Stimulated activated CD4-positive, alpha-beta T cell treated with anti-CD3 and anti-CD28 coated beads, Interleukin-4, amount 100 ng/mL, for 48 hours (primary cell): ENCODE results near the gene PRIMPOL.
"Not testable (repeated sequence)": the region's sequence is repeated elsewhere in the genome, so short reads cannot be mapped to it uniquely, and the experiment has no call there.

Source experiments
- DNase-seq, 2 donors: peaks; one replicate each; pipeline ENCODE4 v3.0.0-alpha.2; 2020; ENCODE audit warnings: low read depth in 2 of 2

Gene PRIMPOL

GRCh38 chr4:184636897-184637296 lies 12.6 kb upstream of the PRIMPOL start:
- DNase-seq, result no peak

GRCh38 chr4:184641022-184641421 lies 8.5 kb upstream of the PRIMPOL start:
- DNase-seq, result no peak

GRCh38 chr4:184641451-184641850 lies 8.1 kb upstream of the PRIMPOL start:
- no peak for DNase-seq

DNA sequence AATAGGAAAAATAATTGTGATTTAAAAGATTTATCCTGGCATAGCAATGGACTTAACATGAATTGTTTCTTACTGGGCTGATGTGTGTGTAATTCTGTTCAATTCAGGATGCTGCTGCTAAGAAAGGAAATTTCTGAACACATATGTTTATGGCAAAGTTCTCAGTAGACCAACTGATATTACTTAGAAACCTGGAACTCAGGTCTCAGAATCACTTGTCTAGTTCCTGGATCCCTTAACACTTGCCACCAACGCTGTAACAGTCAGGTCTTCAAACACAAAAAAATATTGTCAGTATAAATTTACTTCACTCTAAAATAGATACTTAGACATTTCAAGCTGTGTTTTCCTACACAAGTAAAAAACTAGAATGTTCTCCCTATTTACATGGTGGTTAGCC lies 5.8 kb upstream of the PRIMPOL start:
- no peak for DNase-seq

DNA sequence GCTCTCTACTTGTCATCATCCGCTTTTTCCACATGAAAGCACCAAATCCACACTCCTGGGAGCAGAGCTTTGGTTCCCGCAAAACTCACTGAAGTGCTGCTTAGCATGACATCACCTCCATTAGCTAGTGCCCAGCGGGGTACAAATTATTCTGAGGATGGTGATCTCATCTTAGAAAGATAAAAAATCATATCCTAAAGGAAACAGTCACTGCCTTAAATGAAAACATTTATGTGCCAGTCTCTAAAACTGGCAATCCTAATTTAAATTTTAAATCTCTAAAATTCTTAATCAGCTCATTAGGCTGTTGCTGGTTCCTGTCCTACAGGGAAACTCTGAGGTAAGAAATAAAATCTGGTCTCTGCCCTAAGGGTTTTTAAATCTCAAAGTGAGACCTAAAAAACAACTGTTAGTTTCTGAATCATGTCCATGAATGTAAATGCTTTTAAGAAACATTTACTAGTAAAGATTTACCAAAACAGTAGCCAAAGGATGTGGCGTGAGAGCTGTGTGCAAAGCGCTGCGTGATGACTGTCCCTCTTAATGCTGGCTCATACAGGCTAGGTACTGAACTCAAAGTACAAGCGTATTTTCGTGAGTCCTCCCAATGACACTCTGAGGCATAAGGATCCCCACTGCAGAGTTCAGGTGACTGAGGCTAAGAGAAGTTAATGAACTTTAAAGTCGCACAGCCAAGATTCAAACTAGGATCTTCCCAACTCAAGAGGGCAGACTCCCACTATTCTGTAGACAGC lies 4.8 kb upstream of the PRIMPOL start:
- no peak for DNase-seq

DNA sequence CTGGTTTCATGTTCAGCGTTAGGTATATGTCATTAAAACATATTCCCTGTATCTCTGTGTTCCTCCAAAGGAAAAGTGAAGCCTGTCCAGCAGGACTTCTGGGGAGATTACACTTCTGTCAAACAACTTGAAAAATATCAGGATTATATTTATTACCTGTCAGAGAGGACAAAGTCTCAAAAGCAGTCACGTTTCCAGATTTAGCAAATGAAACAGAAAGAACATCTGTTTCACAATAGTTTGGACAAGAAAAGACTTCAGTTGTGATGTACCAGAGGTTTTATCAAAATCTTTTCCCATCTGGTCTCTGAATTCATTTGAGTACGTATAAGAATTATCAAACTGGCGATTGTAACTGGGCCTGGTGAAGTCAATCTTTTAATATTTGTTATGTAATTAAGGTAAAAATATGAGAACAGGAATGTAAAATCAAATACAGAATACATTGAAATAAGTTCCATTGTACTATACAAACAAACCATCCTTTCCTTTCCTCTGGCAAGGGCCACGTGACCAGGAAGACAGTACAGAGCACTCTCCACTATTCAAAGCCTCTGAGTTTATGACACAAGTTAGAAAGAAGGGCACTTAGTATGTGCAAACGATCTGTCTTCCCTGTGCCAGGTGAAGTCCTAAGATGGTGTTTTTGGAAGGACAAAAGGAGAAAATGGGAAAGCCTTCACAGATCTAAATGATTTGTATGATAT lies 3.5 kb upstream of the PRIMPOL start:
- DNase-seq, result no peak

- DNase-seq, result no peak
Observed at GRCh38 chr4:184647266-184648053, 2.1 kb upstream of the PRIMPOL start.

DNA sequence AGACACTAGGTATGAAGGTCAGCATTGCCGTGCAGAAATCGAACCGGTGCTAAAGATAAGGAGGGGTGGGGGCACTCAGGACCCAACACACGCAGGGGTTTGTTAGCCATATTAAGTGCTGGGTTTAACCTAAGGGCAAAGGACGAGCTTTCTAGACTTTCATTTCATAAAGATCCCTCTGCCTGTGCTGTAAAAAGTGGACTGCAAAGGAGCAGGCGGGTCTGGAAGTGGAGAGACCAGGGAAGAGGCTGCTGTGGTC lies 1.6 kb upstream of the PRIMPOL start:
- no peak for DNase-seq

- DNase-seq, result peak; percentile 19 to 23
Observed at GRCh38 chr4:184648313-184649025, 1.1 kb upstream of the PRIMPOL start.

- DNase-seq, result no peak
Observed at GRCh38 chr4:184649971-184650855, 675 bp downstream of the PRIMPOL start.

DNA sequence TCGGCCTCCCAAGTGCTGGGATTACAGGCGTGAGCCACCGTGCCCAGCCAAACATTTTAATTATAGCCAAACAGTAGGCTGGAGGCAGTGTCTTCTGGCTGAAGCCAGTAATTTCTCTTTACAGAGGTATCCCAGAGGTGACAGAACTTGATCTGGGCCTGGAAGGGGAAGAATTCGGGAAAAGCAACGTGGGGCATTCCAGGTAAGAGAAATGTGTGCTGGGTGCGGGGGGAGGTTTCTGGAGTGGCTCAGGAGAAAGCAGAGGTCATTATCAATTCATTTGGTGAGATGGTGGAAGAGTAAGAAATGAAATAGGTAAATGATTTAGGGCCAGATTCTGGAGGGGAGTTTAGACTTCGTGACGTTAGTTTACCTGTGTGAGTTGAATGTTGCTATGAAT lies 2.4 kb downstream of the PRIMPOL start:
- DNase-seq, result no peak

DNA sequence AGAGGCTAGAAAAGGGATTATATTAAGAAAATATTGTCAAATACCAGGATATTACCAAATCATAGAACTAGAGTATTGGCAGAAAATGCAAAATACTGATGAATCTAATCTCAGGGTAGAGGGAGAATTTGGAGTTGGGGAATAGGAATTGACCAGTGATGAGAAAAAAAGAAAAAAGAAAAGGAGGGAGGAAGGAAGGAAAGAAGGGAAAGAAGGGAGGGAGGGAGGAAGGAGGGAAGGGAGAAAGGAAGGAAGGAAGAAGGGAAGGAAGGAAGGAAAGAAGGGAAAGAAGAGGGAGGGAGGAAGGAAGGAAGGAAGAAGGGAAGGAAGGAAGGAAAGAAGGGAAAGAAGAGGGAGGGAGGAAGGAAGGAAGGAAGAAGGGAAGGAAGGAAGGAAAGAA lies 3.1 kb downstream of the PRIMPOL start:
- DNase-seq, result not testable (repeated sequence)

- DNase-seq, result no peak
Observed at GRCh38 chr4:184653650-184654049, 4.1 kb downstream of the PRIMPOL start.

GRCh38 chr4:184655889-184656869 lies 6.6 kb downstream of the PRIMPOL start:
- no peak for DNase-seq

DNA sequence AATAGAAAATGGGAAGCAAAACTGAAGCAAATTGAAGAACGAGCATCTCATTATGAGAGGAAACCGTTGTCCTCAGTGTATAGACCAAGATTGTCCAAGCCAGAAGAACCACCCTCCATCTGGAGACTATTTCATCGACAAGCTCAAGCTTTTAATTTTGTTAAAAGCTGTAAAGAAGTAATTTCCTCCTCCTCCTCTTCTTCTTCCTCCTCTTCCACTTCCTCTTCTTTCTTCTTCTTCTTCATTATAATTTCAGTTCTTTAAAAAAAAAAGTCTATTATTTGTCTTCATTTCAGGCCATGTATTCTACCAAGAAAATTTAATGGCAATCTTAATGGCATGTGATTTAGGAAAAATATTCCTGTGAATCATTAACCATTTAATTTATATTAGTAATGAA lies 7.6 kb downstream of the PRIMPOL start:
- DNase-seq, result no peak

DNA sequence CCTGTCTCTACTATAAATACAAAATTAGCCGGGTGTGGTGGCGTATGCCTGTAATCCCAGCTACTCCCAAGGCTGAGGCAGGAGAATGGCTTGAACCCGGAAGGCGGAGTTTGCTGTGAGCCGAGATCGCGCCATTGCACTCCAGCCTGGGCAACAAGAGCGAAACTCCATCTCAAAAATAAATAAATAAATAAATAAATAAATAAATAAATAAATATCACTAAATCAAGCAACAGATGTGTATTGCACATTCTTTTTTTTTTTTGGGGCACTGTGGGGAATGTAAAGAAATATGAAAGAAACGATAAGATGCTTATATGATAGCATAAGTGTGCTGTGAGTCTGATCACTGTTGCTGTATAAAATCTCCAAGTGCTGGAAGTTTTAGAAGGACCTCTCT lies 8.3 kb downstream of the PRIMPOL start:
- DNase-seq, result not testable (repeated sequence)

DNA sequence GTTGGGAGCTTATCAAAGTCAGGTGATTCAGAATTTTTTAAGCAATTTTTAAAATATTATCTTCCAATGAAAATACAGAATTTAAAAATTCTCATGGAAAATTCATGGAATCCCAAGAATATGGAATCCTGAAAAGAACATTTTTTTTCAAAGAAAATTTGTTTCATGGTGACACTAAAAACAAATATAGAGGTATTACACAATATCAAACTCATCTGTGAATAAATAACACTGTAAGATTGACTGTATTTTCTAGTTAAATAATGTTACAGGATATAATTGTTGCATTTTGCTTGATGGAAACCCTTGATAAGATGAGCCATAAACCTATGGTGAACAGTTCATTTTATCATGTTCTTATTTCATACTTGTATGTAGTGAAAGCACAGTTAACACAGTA lies 11.4 kb downstream of the PRIMPOL start:
- no peak for DNase-seq

DNA sequence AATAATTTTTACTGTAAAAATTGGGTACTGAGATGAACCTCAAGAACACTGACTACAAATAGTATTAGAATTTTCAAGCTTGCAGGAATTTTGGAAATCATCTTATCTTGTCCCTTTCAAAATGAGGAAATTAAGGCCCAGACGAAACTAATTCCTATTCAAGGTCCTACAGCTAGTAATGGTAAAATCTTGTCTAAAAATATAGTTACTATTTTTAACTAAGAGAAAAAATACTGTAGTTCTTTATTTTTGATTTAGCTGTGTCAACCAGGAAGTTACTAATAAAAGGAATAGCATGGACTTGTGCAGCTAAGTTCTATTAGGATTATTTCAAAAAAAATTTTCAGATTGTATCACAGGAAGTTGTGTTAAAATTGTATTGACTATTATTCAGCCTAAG lies 12.7 kb downstream of the PRIMPOL start:
- no peak for DNase-seq

GRCh38 chr4:184664445-184665210 lies 15.1 kb downstream of the PRIMPOL start:
- DNase-seq, result no peak
